K562 (cell line): ENCODE results near the gene KLHL35. TPM values are rescaled to one million over a fixed set of nuclear protein-coding genes. Genes with fewer than 3 reads are reported as not detected.

Experiments used
- ATF7 ChIP-seq: fragments of 450-650 bp; IDR thresholded peaks from 2 replicates; pipeline ENCODE4 v1.7.1; 2014; ENCODE audit warnings: mild to moderate bottlenecking, moderate library complexity
- CBFA2T3 ChIP-seq: fragments of 450-650 bp; IDR thresholded peaks from 2 replicates; pipeline ENCODE4 v1.6.1; 2017
- E2F8 ChIP-seq: fragments of 450-650 bp; IDR thresholded peaks from 2 replicates; pipeline ENCODE4 v1.7.1; 2018; ENCODE audit warnings: mild to moderate bottlenecking, low read depth; ENCODE audit not compliant: partially characterized antibody
- EP300 ChIP-seq: IDR thresholded peaks from 2 replicates; pipeline ENCODE4 v1.6.1; 2012; ENCODE audit warnings: low read length, improper control_type of control experiment
- GATA2 ChIP-seq: sonication (generic); formaldehyde crosslinking; IDR thresholded peaks from 2 replicates; pipeline ENCODE4 v1.4.0; 2020; ENCODE audit warnings: mild to moderate bottlenecking, missing genetic modification reagents
- HMGN3 ChIP-seq: IDR thresholded peaks from 2 replicates; pipeline ENCODE4 v1.6.1; 2011; ENCODE audit warnings: borderline replicate concordance, low read depth, mild to moderate bottlenecking, mixed read lengths, low read length; ENCODE audit not compliant: insufficient read length; ENCODE audit errors: extremely low read depth
- MYNN ChIP-seq, 2 experiments: sonication (generic); formaldehyde crosslinking in 1 of 2; IDR thresholded peaks; 2 replicates each; pipeline versions ENCODE4 v1.5.0 to v1.6.1; 2016 to 2020; ENCODE audit warnings: antibody characterized with exemption in 1 of 2, missing genetic modification reagents in 1 of 2
- NCOR1 ChIP-seq: fragments of 450-650 bp; IDR thresholded peaks from 2 replicates; pipeline ENCODE4 v1.6.1; 2016; ENCODE audit warnings: mild to moderate bottlenecking, moderate library complexity
- PHF20 ChIP-seq: fragments of 450-650 bp; IDR thresholded peaks from 2 replicates; pipeline ENCODE4 v1.6.1; 2018; ENCODE audit not compliant: partially characterized antibody
- REST ChIP-seq, 2 experiments: fragments of 450-650 bp; formaldehyde crosslinking in 1 of 2; IDR thresholded peaks; 2 replicates each; pipeline versions ENCODE4 v1.4.0 to v1.6.1; 2014 to 2020; ENCODE audit warnings: mild to moderate bottlenecking in 2 of 2, borderline replicate concordance in 1 of 2, low read depth in 1 of 2
- SUPT5H ChIP-seq: fragments of 450-650 bp; IDR thresholded peaks from 2 replicates; pipeline ENCODE4 v1.6.1; 2016
- TEAD4 ChIP-seq, 2 experiments: sonication (generic) in 1 of 2; formaldehyde crosslinking in 1 of 2; IDR thresholded peaks; 2 replicates each; pipeline versions ENCODE4 v1.6.1 to v1.8.0; 2012 to 2022; ENCODE audit warnings: borderline replicate concordance in 1 of 2, inconsistent platforms in 1 of 2, low read length in 1 of 2, mild to moderate bottlenecking in 1 of 2, missing genetic modification reagents in 1 of 2
- ZNF274 ChIP-seq: IDR thresholded peaks from 2 replicates; pipeline ENCODE4 v1.6.1; 2011; ENCODE audit warnings: low read depth, mild to moderate bottlenecking, low read length, moderate library complexity, borderline replicate concordance
- ZNF280A ChIP-seq: fragments of 450-650 bp; IDR thresholded peaks from 2 replicates; pipeline ENCODE4 v1.6.1; 2018; ENCODE audit warnings: mild to moderate bottlenecking, low read depth; ENCODE audit not compliant: partially characterized antibody
- polyA plus RNA-seq, 8 experiments: library from polyadenylated mRNA; depleted of rRNA in 4 of 8; stranded (reverse) in 5 of 8; unstranded in 3 of 8; fragments of >200 nt; fragmentation: Nextera tagmentation in 2 of 8; fragmentation: Illumina TruSeq in 1 of 8; extraction: Ambion mirVana in 2 of 8; extraction: Trizol in 1 of 8; gene quantifications; 2 replicates each; pipeline versions ENCODE4 v1.2.1 to v1.2.3, GENCODE V29; 2011 to 2014; ENCODE audit warnings: inconsistent platforms in 1 of 8, missing spikeins in 1 of 8
- total RNA-seq, 7 experiments: library from RNA; depleted of rRNA in 6 of 7; stranded (reverse); fragments of >200 nt in 6 of 7; fragmentation: Illumina TruSeq in 2 of 7; extraction: Trizol in 2 of 7; gene quantifications; 2 replicates each; pipeline versions ENCODE4 v1.2.1 to v1.2.3, GENCODE V29; 2011 to 2021; ENCODE audit warnings: low replicate concordance in 1 of 7

KLHL35 gene
- total and polyA plus RNA-seq, 9 of the 15 experiments (the other 6 are each of a cell fraction or from before 2014, with no cell fraction given), result not detected

- TF ChIP-seq MYNN (IDR thresholded peaks at IDR 0.05), result peak; percentile 41; the same call in 1 of the 2 replicates
- no peak for TF ChIP-seq MYNN (CRISPR knock-in tag; IDR thresholded peaks at IDR 0.05)
- TF ChIP-seq TEAD4 (IDR thresholded peaks at IDR 0.05; ENCODE audit: low read length), result peak; percentile 83
- TF ChIP-seq TEAD4 (CRISPR knock-in tag; IDR thresholded peaks at IDR 0.05; ENCODE audit: borderline replicate concordance), result no peak
- TF ChIP-seq EP300, result peak; percentile 75
- no peak for TF ChIP-seq ZNF274
- peak; percentile 91 for TF ChIP-seq CBFA2T3
- 0 out of 2 replicates have a peak, but pooled peaks have one; percentile 19 for TF ChIP-seq ATF7
- TF ChIP-seq HMGN3, result peak; percentile 50
- TF ChIP-seq ZNF280A, result no peak
- TF ChIP-seq NCOR1, result peak; percentile 77
- TF ChIP-seq REST (IDR thresholded peaks at IDR 0.05; ENCODE audit: borderline replicate concordance), result no peak
- no peak for TF ChIP-seq REST (CRISPR knock-in tag; IDR thresholded peaks at IDR 0.05; ENCODE audit: low read depth)
- peak; percentile 62; the same call in 1 of the 2 replicates for TF ChIP-seq GATA2 (CRISPR knock-in tag)
- TF ChIP-seq SUPT5H, result no peak
- no peak for TF ChIP-seq PHF20
- TF ChIP-seq E2F8, result no peak
These were observed 11.9 kb downstream of the KLHL35 start (continued) for GRCh38 chr11:75421035-75421602.
